Cortex of kidney (tissue), 1 donor: ENCODE data around the gene TMEM243.
"Not testable (repeated sequence)": the region's sequence is repeated elsewhere in the genome, so short reads cannot be mapped to it uniquely, and the experiment has no call there.

Source experiments
- DNase-seq: peaks from one replicate; lab custom pipeline; 2025; lab: John Stamatoyannopoulos, UW

TMEM243 gene

GRCh38 chr7:87210506-87210905 lies 9.0 kb downstream of the TMEM243 start:
- DNase-seq, result no peak

GRCh38 chr7:87209295-87209924 lies 10.1 kb downstream of the TMEM243 start:
- no peak for DNase-seq

- no peak for DNase-seq
Measured at GRCh38 chr7:87206361-87206760, 13.2 kb downstream of the TMEM243 start.

- DNase-seq, result not testable (repeated sequence)
Measured at GRCh38 chr7:87205701-87206100, 13.8 kb downstream of the TMEM243 start.

GRCh38 chr7:87204933-87205332 lies 14.6 kb downstream of the TMEM243 start:
- DNase-seq, result no peak

GRCh38 chr7:87203929-87204328 lies 15.6 kb downstream of the TMEM243 start:
- not testable (repeated sequence) for DNase-seq

DNA sequence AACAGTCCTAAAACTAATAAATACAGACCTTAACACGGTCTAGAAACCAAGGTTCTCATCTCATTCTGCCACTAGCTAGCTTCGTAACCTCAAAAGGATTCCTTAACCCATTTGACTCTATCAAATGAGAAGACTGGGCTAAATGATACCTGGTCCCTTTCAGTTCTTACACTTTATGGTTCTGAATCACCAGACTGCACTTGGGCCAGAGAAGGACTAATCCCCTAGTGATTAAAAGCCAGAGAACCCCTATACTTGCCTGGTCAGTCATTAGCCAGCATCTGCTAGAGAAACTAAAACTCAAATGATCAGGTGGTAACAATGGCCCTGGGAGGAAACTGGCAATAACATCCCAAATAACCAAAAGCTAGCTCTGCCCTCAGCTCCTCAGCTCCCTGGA lies 16.8 kb downstream of the TMEM243 start:
- no peak for DNase-seq

DNA sequence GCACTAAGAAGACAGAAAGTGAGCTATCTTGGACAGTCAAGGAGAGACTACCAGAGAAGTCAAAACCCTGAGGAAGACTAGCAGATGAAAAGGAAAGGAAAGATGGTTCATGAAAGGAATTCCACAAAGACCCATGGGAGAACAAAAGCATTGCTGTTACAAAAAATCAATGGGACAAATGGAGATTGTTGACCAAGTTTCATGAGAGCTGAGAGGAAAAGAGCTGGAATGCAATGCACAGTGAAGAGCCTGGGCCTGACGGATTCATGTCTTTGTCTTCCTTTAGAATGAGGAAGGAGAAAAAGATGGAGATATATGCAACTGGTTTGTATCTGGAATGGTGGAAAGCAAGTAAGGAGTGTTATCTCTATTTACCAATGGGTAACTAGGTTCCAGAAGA lies 17.3 kb downstream of the TMEM243 start:
- no peak for DNase-seq

DNA sequence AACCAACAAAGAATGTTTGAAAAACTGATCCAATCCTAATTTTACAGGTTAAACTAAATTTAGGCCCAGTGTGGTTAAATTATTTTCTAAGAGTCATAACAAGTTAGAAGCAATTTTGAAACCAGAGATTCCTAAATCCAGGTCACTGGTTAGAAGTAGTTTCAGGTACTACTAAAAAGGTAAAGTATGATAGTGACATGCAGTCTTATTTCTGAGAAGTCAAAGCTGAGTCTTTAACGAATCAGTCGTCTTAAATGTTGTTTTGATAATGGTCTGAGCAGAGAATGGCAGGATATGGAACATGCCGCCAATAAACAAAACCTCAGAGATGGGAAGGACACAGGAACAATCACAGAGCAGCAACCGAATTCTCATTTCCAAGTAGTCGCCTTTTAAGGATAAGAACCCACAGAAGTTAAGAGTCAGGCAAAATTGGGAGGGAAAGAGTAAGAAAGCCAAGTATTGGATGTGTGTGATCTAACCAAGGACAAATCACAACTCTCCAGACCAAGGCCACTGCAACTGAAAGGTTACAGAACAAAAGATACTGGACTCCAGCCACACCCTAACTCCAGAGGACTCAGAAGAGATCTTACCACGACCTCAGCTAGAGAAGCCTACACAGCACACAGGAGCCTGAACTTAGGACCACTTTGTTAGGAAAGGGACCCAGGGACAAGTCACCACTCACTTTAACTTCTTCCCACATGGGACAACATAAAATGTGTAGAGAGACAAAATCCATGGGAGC lies 19.7 kb downstream of the TMEM243 start:
- DNase-seq, result no peak

DNA sequence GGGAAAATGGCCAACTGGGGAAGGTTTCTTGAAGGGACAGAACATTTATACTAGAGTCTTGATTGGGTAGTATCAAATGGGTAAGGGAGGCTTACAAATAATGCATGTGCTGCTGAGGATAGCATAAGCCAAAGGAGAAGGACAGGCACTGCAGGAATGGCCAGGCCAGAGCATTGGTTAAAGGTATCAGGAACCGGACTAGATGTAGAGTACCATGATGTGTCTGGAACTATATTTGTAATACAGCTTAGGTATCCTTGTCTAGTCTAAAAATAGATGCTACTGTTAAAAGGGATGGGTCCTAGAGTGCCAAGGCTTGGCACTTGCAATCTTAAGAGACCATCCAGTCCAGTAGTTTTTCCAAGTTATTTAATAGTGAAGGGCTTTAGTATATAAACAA lies 20.3 kb downstream of the TMEM243 start:
- no peak for DNase-seq

GRCh38 chr7:87193912-87194311 lies 25.6 kb downstream of the TMEM243 start:
- no peak for DNase-seq

DNA sequence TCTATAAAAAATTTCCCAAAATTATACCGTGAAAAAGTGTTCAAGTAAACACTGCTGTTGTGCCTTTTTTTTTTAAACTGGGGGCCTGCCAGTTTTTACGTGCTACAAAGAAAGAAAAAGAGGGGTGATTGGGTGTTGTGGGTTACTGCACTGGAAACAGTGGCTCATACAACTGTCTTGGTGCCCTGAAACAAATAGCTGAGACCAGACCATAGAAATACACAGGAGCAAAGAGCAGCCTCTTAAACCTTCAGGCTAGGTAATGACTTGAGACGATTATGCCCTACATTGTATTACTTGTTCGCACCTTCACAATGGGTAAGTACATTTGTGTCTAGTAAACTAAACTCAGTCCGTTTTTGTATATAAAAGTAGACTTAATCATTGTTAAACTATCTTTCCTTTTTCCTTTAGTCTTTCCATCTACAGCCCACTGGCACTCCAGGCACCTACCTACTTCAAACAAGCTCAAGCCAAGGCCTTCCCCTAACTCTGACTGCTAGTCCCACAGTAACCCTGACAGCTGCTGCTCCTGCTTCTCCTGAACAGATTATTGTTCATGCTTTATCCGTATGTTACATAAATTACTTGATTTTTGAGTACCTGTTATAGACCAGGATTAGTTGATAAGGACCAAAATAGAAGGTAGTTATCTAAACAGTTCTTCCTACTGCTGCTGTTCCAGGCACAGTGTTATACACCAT lies 26.6 kb downstream of the TMEM243 start:
- no peak for DNase-seq

DNA sequence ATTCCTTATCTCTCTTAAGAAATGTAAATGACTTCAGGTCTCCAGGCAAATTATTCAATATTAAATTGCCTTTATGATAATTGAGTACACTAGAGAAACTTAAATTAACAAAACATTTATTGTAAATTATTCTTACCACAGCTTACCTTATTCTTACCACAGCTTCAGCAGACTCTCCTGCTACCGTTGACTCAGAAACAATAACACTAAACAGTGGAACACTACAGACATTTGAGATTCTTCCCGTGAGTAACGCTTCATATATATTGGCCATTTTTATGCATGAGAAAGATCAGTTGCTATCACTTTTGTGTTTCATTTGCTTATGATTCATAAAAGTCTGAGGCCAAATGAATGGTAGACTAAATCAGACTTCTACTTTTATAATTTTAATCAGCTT lies 28.7 kb downstream of the TMEM243 start:
- no peak for DNase-seq

DNA sequence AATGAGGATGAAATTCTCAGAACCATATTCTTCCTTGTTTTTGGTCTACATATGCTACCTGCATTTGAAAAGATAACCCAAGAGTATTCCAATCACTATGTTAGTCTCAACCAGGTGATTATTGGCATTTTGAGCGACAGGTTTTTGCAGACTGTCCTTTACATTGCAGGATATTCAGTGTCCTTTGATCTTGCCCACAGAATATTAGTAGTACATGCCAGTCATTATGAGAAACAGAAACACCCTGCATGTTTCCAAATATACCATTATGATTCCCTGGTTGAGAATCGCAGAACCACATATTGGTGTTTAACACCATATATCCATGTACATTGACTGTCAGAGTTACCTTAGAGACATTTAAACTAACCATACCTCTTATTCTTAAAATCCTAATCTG lies 30.6 kb downstream of the TMEM243 start:
- no peak for DNase-seq

DNA sequence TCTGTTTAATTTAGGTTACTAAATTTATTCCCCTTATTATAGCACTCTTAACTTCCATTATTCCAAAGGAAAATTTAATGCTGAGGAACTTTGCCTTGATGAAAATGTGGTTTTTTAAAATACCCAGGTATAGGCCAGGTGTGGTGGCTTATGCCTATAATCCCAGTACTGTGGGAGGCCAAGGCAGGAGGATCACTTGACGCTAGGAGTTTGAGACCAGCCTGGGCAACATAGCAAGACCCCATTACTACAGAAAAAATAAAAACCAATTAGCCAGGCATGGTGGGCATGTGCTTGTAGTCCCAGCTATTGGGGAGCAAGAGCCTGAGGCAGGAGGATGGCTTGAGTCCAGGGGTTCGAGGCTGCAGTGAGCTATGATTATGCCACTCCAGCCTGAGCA lies 32.4 kb downstream of the TMEM243 start:
- no peak for DNase-seq

GRCh38 chr7:87179180-87179579 lies 40.4 kb downstream of the TMEM243 start:
- DNase-seq, result no peak

- no peak for DNase-seq
Measured at GRCh38 chr7:87178320-87178719, 41.2 kb downstream of the TMEM243 start.

DNA sequence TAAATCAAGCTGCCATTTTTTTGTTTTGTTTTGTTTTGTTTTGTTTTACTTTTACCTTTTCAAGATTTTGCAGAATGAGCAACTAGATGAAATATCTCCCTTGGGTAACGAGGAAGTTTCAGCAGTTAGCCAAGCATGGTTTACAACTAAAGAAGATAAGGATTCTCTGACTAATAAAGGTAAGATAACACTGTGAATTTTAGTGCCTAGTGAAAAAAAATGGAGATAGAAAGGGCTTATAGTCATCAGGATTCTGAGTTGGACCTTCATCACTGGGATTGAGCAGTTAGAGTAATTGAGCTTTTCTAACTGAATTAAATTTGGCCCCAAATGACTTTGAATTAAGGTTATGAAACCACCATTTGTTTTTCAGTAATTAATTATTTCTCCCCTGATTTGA lies 46.1 kb downstream of the TMEM243 start:
- DNase-seq, result no peak

- no peak for DNase-seq
Measured at GRCh38 chr7:87171282-87171934, 48.1 kb downstream of the TMEM243 start.

DNA sequence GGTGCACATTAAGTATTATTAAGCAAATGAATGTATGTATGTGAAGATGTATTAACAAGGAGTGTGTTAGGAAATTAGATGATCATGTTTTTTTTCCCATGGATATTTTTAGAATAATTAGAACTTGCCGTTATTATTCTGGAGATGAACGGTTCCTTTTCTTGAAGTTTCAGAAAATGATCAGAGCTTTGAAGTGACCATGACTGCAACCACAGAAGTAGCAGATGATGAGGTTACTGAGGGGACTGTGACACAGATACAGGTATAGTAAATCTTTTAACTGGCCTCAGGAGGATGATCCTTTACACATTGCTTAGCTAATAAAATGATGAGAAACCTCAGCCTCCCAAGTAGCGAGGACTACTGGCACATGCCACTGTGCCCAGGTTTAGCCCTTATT lies 48.7 kb downstream of the TMEM243 start:
- no peak for DNase-seq

GRCh38 chr7:87164433-87164832 lies 55.1 kb downstream of the TMEM243 start:
- DNase-seq, result no peak

DNA sequence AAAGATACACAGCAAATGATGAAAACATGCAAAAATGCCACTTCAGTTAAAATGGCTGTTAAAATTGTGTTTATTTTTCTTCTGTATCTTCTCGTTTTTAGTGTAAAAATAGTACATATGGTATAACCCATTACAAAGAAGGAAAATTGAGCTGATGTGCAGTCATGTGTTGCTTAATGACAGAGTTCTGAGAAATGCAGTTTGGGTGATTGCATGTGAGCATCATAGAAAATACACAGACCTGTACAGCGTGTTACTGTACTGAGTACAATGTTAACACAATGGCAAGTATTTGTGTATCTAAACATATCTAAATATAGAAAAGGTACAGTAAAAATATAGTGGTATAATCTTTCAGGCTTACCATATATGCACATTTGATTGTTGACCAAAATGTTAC lies 60.0 kb downstream of the TMEM243 start:
- no peak for DNase-seq

GRCh38 chr7:87156709-87157108 lies 62.8 kb downstream of the TMEM243 start:
- no peak for DNase-seq
